LNCAP (cell line): ENCODE measurements around the gene ASXL1.

Source experiments
- TF ChIP-seq, protein P1 (sequence below): fragments of 450-650 bp; IDR thresholded peaks from 2 replicates; pipeline ENCODE4 v1.5.1; 2017; ENCODE audit warnings: mild to moderate bottlenecking

ASXL1 gene

DNA sequence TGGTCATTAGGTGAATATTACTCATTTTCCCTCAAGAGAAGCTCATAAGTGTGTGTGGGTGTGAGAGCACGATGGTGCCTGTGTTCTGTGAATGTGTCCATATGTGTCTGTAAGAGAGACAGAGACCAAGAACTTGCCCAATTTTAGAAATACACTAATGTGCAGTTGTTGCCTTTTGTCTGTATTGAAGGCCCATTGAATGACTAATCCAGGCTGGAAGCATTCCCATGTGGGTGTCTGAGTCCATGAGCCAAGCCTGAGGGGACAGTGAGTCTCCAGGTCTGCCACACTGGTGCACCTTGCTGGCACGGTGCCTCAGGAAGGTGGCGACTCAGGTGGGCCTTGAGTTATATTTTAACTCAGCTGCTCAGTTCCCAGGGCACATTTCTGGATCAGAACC is 25.5 kb upstream of the ASXL1 start:
- TF ChIP-seq, protein P1, sequence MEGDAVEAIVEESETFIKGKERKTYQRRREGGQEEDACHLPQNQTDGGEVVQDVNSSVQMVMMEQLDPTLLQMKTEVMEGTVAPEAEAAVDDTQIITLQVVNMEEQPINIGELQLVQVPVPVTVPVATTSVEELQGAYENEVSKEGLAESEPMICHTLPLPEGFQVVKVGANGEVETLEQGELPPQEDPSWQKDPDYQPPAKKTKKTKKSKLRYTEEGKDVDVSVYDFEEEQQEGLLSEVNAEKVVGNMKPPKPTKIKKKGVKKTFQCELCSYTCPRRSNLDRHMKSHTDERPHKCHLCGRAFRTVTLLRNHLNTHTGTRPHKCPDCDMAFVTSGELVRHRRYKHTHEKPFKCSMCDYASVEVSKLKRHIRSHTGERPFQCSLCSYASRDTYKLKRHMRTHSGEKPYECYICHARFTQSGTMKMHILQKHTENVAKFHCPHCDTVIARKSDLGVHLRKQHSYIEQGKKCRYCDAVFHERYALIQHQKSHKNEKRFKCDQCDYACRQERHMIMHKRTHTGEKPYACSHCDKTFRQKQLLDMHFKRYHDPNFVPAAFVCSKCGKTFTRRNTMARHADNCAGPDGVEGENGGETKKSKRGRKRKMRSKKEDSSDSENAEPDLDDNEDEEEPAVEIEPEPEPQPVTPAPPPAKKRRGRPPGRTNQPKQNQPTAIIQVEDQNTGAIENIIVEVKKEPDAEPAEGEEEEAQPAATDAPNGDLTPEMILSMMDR, result no peak

DNA sequence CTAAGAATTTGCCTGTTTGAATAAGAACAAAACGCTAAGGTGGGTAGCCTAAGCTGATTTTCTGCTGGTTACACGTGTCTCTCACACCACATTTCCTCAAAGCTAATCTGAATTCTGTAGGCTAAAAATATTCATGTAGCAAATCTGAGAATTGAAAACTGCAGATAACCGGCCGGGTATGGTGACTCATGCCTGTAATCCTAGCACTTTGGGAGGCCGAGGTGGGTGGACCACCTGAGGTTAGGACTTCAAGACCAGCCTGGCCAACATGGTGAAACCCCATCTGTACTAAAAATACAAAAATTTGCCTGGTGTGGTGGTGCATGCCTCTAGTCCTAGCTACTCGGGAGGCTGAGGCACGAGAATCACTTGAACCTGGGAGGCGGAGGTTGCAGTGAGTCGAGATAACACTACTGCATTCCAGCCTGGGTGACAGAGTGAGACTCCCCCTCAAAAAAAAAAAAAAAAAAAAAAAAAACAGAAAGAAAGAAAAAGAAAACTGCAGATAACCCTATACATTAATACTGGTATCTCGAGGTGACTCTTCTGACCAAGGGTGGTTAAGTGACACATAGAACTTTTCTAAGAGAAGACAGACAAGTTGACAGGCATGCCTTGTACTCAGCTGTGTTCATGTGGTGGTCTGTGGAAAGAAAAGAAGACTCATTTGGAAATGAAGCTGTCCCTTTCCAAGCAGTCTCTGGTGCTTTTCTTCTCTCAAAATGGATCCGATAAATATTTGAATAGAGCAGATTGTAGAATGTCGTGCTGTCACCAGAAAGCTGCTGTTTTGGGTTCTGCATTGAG is 24.7 kb upstream of the ASXL1 start:
- TF ChIP-seq, protein P1, result no peak

DNA sequence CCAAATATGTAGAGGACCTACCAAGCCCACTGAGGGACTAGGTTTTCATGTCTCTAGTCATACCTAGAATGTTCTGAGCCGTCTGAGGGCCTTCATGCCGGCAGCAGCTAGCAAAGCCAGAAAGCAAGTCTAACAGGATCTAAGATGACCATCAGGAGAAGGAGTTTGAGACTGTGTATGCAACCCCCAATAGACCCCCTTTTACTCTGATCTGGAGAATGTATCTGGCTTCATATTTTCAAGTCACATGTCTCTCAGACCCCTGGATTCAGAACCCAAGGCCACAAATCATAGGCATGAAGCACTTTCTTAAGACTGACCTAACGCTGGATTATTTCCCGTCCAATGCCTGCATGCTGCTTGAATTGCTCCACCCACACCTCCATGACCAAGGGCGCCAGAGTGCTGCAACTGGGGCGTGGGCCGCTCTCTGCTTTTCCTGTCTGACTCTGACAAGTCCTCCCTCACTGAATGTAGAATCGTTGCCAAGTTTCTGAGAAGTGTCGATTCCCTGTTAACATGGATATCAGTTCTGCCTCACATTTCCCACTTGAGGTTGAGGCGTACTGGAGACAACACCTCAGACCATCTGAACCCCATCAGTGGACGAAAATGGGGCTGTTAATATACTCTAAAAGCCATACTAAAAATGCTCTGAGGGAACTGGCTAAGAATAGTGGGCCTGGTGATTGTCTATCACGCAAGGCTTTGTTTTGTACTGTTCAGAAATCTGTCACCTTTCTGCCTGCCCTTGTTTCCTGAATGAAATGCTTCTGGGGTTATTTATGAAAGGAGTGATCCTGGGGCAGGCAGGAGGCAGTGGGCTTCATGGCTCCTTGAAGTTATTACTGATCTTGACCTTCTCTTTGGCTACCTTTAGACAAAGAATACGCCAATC is 23.9 kb upstream of the ASXL1 start:
- TF ChIP-seq, protein P1, result no peak

DNA sequence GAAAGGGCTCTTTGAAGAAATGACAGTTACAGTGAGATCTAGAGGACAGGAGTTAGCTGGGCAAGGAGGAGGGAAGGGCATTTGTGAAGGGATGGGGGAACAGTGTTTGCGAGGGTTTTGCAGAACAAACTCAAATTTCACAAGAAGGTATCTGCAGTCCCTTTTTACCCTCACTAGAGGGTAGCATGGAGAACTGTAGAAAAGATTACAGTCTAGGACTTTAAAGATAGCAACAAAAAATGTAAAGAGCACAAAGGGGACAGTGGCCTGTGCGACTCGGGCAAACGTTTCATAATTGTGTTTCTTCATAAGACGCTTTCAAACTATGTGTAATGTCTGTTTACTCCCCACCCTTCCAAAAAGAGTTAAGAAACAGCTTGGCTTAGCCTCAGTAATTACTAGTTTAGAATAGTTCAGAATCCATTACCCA is 21.2 kb upstream of the ASXL1 start:
- TF ChIP-seq, protein P1, result peak; percentile 64

DNA sequence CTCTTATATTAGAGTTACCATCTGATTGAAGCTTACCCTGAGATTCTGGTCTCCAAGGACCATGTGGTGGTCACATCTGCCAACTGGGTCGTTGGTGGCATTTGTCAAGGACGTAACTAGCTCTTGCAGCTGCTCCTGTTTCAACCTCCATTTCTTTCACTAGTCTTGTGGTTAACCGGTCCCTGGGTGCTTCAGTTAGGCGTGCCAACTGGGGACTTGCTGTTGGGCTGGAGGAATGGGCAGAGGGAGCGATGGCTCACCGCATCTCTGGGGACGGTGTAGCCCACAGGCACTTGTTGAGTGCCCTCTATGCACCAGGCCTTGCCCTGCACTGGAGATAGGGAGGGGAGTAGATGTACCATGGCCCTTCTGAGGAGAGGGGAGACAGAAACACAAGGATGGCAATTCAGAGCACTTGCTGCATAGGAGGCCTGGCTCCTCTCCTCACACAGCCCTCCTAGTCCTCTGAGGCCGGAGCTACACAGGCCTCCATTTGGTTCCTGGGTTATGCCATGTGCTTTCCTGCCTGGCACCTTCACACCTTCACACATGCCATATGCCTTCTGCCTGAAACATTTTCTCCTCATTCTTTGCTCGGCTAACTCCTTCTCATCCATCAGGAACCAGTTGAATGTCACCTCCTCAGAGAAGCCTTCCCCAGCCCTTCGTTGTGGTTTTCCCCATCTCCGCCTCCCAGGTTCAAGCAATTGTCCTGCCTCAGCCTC is 20.0 kb upstream of the ASXL1 start:
- TF ChIP-seq, protein P1, result no peak

DNA sequence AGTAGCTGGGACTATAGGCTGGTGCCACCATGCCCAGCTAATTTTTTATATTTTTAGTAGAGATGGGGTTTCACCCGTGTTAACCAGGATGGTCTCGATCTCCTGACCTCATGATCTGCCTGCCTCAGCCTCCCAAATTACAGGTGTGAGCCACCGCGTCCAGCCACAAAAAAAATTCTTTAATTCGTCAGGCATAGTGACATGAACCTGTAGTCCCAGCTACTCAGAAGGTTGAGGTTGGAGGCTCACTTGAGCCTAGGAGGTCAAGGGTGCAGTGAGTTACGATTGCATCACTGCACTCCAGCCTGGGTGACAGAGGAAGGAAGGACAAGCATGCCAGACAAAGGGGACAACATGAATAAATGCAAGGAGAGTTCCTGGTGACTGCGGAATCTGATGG is 19.5 kb upstream of the ASXL1 start:
- TF ChIP-seq, protein P1, result no peak

- TF ChIP-seq, protein P1, result no peak
These were observed 19.0 kb upstream of the ASXL1 start for GRCh38 chr20:32339116-32339515.
